ENCODE results near the gene ADCY7. TPM values are rescaled to one million over a fixed set of nuclear protein-coding genes. Genes with fewer than 3 reads are reported as not detected.

Gene ADCY7
- total and polyA plus RNA-seq, 2 of the 4 experiments (the other 2 are of a cell fraction) = 15.2 to 17.1 TPM

- ATAC-seq (ENCODE audit: low read depth) (no peak), DNase-seq (no peak)
- Histone ChIP-seq H3K79me1 (ENCODE audit: low read depth in 1 of 2, low read length in 2 of 2) (peaks cover 7 to 17% of the 10 kb centered on the region in 2 experiments; a peak in 3 of 4 replicates), H2AK9ac (replicated peaks; ENCODE audit: low read depth, low read length, poor library complexity) (no peak overlapping the region), H3K9ac (ENCODE audit: low read depth, low read length) (no peak overlapping the region), H3K56ac (ENCODE audit: extremely low read depth, insufficient read depth, low read length) (no peak overlapping the region), H3K27ac (ENCODE audit: insufficient read depth, low read length) (no peak overlapping the region), H3K14ac (replicated peaks; ENCODE audit: low read depth, low read length) (no peak overlapping the region), H4K91ac (ENCODE audit: insufficient read depth, low read depth, low read length) (no peak overlapping the region), H2AK5ac (ENCODE audit: low read depth, low read length) (no peak overlapping the region), H3K4me2 (ENCODE audit: low read depth, low read length) (no peak overlapping the region), H4K20me1 (ENCODE audit: insufficient read depth, low read length) (0 out of 2 replicates have a peak, but pooled peaks cover 5% of the 10 kb centered on the region), H3K36me3 (ENCODE audit: control insufficient read depth, insufficient read depth, low read length) (peaks cover 9% of the 10 kb centered on the region; the same call in 1 of the 2 replicates), H2BK5ac (ENCODE audit: low read depth, low read length, poor library complexity, severe bottlenecking) (no peak overlapping the region), H3K9me3 (ENCODE audit: control insufficient read depth, insufficient read depth, low read length) (peaks cover 2% of the 10 kb centered on the region; the same call in 1 of the 2 replicates), H3K27me3 (ENCODE audit: control insufficient read depth, insufficient read depth, low read length) (no peaks in the 10 kb centered on the region), H2BK120ac (ENCODE audit: low read depth, low read length) (no peak overlapping the region), H3K18ac (ENCODE audit: low read depth, low read length) (no peak overlapping the region), H4K5ac (ENCODE audit: low read depth, low read length) (no peak overlapping the region), H2AFZ (replicated peaks; ENCODE audit: low read length, poor library complexity) (no peak overlapping the region), H3K23ac (ENCODE audit: low read depth, low read length) (no peak overlapping the region), H2BK20ac (ENCODE audit: low read depth, low read length) (no peak overlapping the region), H4K8ac (ENCODE audit: low read depth in 2 of 2, low read length in 2 of 2) (no peak overlapping the region), H3K4me1 (ENCODE audit: control insufficient read depth, insufficient read depth, low read length) (0 out of 2 replicates have a peak, but pooled peaks cover 2% of the 10 kb centered on the region), H3K4ac (ENCODE audit: low read depth, low read length) (no peak overlapping the region), H2BK15ac (ENCODE audit: low read depth, low read length) (no peak overlapping the region), H3K9me1 (ENCODE audit: insufficient read depth, low read length) (no peaks in the 10 kb centered on the region; the same call in 1 of the 2 replicates), H3K4me3 (ENCODE audit: insufficient read depth, low read depth, low read length) (no peak overlapping the region)
- CTCF ChIA-PET = no interaction called here
- TF ChIP-seq CHD1 (IDR thresholded peaks at IDR 0.05; ENCODE audit: low read depth, low read length) (no peak), RCOR1 (IDR thresholded peaks at IDR 0.05; ENCODE audit: insufficient replicate concordance, low read length) (no peak), USF2 (IDR thresholded peaks at IDR 0.05; ENCODE audit: low read depth, low read length) (no peak), SMC3 (IDR thresholded peaks at IDR 0.05; ENCODE audit: low read depth, low read length) (no peak), CEBPB (IDR thresholded peaks at IDR 0.05; ENCODE audit: low read depth, low read length) (no peak)
- POLR2A ChIA-PET (ENCODE audit: unreplicated experiment) = no interaction called here
- intact Hi-C loops (cut with micrococcal nuclease) (no loop called here), dilution Hi-C loops (cut with HindIII; ENCODE audit: low sequenced_read_pairs, unreplicated experiment) (no loop called here), in situ Hi-C loops (cut with MboI; ENCODE audit: low sequenced_read_pairs) (no loop called here)
- WGBS, 2 experiments (ENCODE audit: extremely low coverage in 2 of 2, insufficient read length in 1 of 2) = 95% methylated on average over 16 of the region's 30 CpGs; no CpG with 5 or more reads in 1 of the 2 experiments
- BruUV-seq (replicated peaks) = no TSS peak
These were observed 23.8 kb downstream of the ADCY7 start for GRCh38 chr16:50289950-50290764.

Measured in IMR-90 (cell line).